Kidney capillary endothelial cell (primary cell): ENCODE data around the gene TASP1.

Experiments used
- DNase-seq: peaks from one replicate; pipeline ENCODE4 v3.0.0-alpha.2; 2018; ENCODE audit warnings: low spot score

TASP1 gene

GRCh38 chr20:13342469-13343242 lies 296.1 kb downstream of the TASP1 start:
- DNase-seq = no peak

GRCh38 chr20:13341737-13342393 lies 296.9 kb downstream of the TASP1 start:
- no peak for DNase-seq

- DNase-seq = no peak
Observed at GRCh38 chr20:13340088-13340487, 298.6 kb downstream of the TASP1 start.
